Hepatocyte (in vitro differentiated cells): ENCODE data around the gene ZSCAN26. TPM values are rescaled to one million over a fixed set of nuclear protein-coding genes. Genes with fewer than 3 reads are reported as not detected.

Experiments used
- DNase-seq: peaks from one replicate; pipeline ENCODE4 v3.0.0-alpha.2; 2016; ENCODE audit warnings: low spot score
- H2AFZ ChIP-seq: fragments of 200-600 bp; sonication (generic); 2 replicates; pipeline ENCODE4 v1.6.0; 2016; ENCODE audit warnings: antibody characterized with exemption, mild to moderate bottlenecking
- H3K27ac ChIP-seq: fragments of 200-600 bp; sonication (generic); 2 replicates; pipeline ENCODE4 v1.5.1; 2016; ENCODE audit warnings: mild to moderate bottlenecking
- H3K27me3 ChIP-seq: fragments of 200-600 bp; sonication (generic); 2 replicates; pipeline ENCODE4 v1.6.1; 2016
- H3K36me3 ChIP-seq: fragments of 200-600 bp; sonication (generic); replicated peaks from 2 replicates; pipeline ENCODE4 v1.5.1; 2016; ENCODE audit warnings: low read depth; ENCODE audit not compliant: insufficient read depth
- H3K4me1 ChIP-seq: fragments of 200-600 bp; sonication (generic); 2 replicates; pipeline ENCODE4 v1.5.1; 2016; ENCODE audit warnings: mild to moderate bottlenecking, moderate library complexity; ENCODE audit not compliant: insufficient read depth
- H3K4me2 ChIP-seq: fragments of 200-600 bp; sonication (generic); 2 replicates; pipeline ENCODE4 v1.6.0; 2016
- H3K4me3 ChIP-seq: fragments of 200-600 bp; sonication (generic); 2 replicates; pipeline ENCODE4 v1.5.1; 2016; ENCODE audit warnings: mild to moderate bottlenecking
- H3K79me2 ChIP-seq: fragments of 200-600 bp; sonication (generic); 2 replicates; pipeline ENCODE4 v1.6.0; 2017; ENCODE audit warnings: mild to moderate bottlenecking
- H3K9me2 ChIP-seq: fragments of 200-600 bp; sonication (generic); replicated peaks from 2 replicates; pipeline ENCODE4 v1.6.0; 2017; ENCODE audit warnings: mild to moderate bottlenecking; ENCODE audit not compliant: insufficient read depth
- H3K9me3 ChIP-seq: fragments of 200-600 bp; sonication (generic); 2 replicates; pipeline ENCODE4 v1.5.1; 2016; ENCODE audit warnings: low read depth, mild to moderate bottlenecking
- H4K20me1 ChIP-seq: fragments of 200-600 bp; sonication (generic); 2 replicates; pipeline ENCODE4 v1.6.0; 2016; ENCODE audit warnings: mild to moderate bottlenecking; ENCODE audit not compliant: insufficient read depth, poor library complexity, severe bottlenecking
- CTCF ChIP-seq: fragments of 200-600 bp; sonication (generic); IDR thresholded peaks from 2 replicates; pipeline ENCODE4 v1.5.1; 2016; ENCODE audit warnings: antibody characterized with exemption, mild to moderate bottlenecking; ENCODE audit not compliant: poor library complexity
- EZH2 ChIP-seq: fragments of 200-600 bp; sonication (generic); IDR thresholded peaks from 2 replicates; pipeline ENCODE4 v1.6.1; 2016; ENCODE audit warnings: antibody characterized with exemption, mild to moderate bottlenecking, borderline replicate concordance
- EZH2phosphoT487 ChIP-seq: fragments of 200-600 bp; sonication (generic); IDR thresholded peaks from one replicate; pipeline ENCODE4 v1.6.1; 2018; ENCODE audit warnings: antibody characterized with exemption, mild to moderate bottlenecking, low read depth, moderate library complexity; ENCODE audit not compliant: unreplicated experiment, severe bottlenecking
- WGBS: methylation state at CpG from one replicate; pipeline ENCODE4 v1.1.6; 2016; ENCODE audit warnings: low lambda C conversion rate; ENCODE audit errors: missing lambda C conversion rate; 5-methylcytosine and 5-hydroxymethylcytosine counted together
- polyA plus RNA-seq: library from polyadenylated mRNA; unstranded; fragments of >200 nt; fragmentation: Nextera tagmentation; extraction: Ambion mirVana; gene quantifications from 2 replicates; pipeline ENCODE4 v1.2.1, GENCODE V29; 2016
- total RNA-seq: library from RNA; depleted of rRNA; stranded (reverse); fragments of >200 nt; gene quantifications from 2 replicates; pipeline ENCODE4 v1.2.3, GENCODE V29; 2014

The ZSCAN26 gene
- total and polyA plus RNA-seq, 2 experiments from 2014 or later, result 7.8 to 14.7 TPM

GRCh38 chr6:28220257-28221133 lies 46.4 kb upstream of the ZSCAN26 start:
- Histone ChIP-seq H3K4me3 (no peak overlapping the region), H3K36me3 (no peaks in the 10 kb centered on the region), H3K27me3 (peaks cover 19% of the 10 kb centered on the region), H3K79me2 (no peaks in the 10 kb centered on the region), H3K4me2 (no peak overlapping the region), H3K9me2 (no peaks in the 10 kb centered on the region), H3K27ac (no peak overlapping the region), H2AFZ (no peak overlapping the region), H3K4me1 (no peaks in the 10 kb centered on the region), H4K20me1 (no peaks in the 10 kb centered on the region), H3K9me3 (no peaks in the 10 kb centered on the region)
- TF ChIP-seq EZH2phosphoT487 (no peak), CTCF (no peak), EZH2 (no peak)
- 52% methylated on average over 6 of the region's 6 CpGs for WGBS
- DNase-seq, result no peak

GRCh38 chr6:28224131-28225055 lies 42.5 kb upstream of the ZSCAN26 start:
- DNase-seq, result no peak
- Histone ChIP-seq H3K27ac (peak overlapping the region; percentile 76), H2AFZ (peak overlapping the region; percentile 78), H3K9me3 (no peaks in the 10 kb centered on the region), H3K27me3 (peaks cover 6% of the 10 kb centered on the region), H3K79me2 (peaks cover 8% of the 10 kb centered on the region), H3K9me2 (no peaks in the 10 kb centered on the region), H3K4me1 (no peaks in the 10 kb centered on the region), H3K36me3 (no peaks in the 10 kb centered on the region), H4K20me1 (no peaks in the 10 kb centered on the region), H3K4me2 (peak overlapping the region; percentile 70), H3K4me3 (peak overlapping the region; percentile 67)
- no peak for TF ChIP-seq EZH2
- TF ChIP-seq CTCF, result no peak
- TF ChIP-seq EZH2phosphoT487, result no peak
- 59% methylated on average over 9 of the region's 9 CpGs for WGBS

GRCh38 chr6:28225056-28225834 lies 41.7 kb upstream of the ZSCAN26 start, which contains the start of gene ZSCAN9:
Gene ZSCAN9 (plus strand): TSS chr6:28225275. CDS start chr6:28227085, 1,810 bp downstream.
- H4K20me1 ChIP-seq, result no peaks in the 10 kb centered on the region
- H3K4me3 ChIP-seq, result peak within 1 kb of the TSS; percentile 67
- no peaks in the 10 kb centered on the region for H3K36me3 ChIP-seq
- H3K27ac ChIP-seq, result peak within 1 kb of the TSS; percentile 76
- H3K9me3 ChIP-seq, result no peaks in the 10 kb centered on the region
- TF ChIP-seq EZH2phosphoT487 (no peak), CTCF (no peak), EZH2 (no peak)
- H3K4me1 ChIP-seq, result no peaks in the 10 kb centered on the region
- peak; percentile 93 for DNase-seq
- H3K27me3 ChIP-seq, result peaks cover 6% of the 10 kb centered on the region
- H2AFZ ChIP-seq, result peak within 1 kb of the TSS; percentile 78
- no peaks in the 10 kb centered on the region for H3K9me2 ChIP-seq
- peaks cover 8% of the 10 kb centered on the region for H3K79me2 ChIP-seq
- peak within 1 kb of the TSS; percentile 70 for H3K4me2 ChIP-seq
- 2% methylated on average over 38 of the region's 45 CpGs for WGBS
